22Rv1 (cell line): Measurements from ENCODE around the gene ASPSCR1.

Source experiments
- H3K27ac ChIP-seq: fragments of 450-650 bp; 2 replicates; pipeline ENCODE4 v1.5.1; 2017
- CTCF ChIP-seq: fragments of 450-650 bp; IDR thresholded peaks from 2 replicates; pipeline ENCODE4 v1.5.1; 2017; ENCODE audit warnings: mild to moderate bottlenecking
- ZFX ChIP-seq: fragments of 450-650 bp; IDR thresholded peaks from 2 replicates; pipeline ENCODE4 v1.6.1; 2017; ENCODE audit warnings: antibody characterized with exemption, borderline replicate concordance

Gene ASPSCR1

GRCh38 chr17:82028246-82028645, 50.8 kb downstream of the ASPSCR1 start:
- H3K27ac ChIP-seq, result no peak overlapping the region; the same call in 1 of the 2 replicates
- TF ChIP-seq ZFX (no peak), CTCF (no peak)

GRCh38 chr17:82028966-82029365, 51.5 kb downstream of the ASPSCR1 start:
- TF ChIP-seq ZFX (no peak), CTCF (no peak)
- H3K27ac ChIP-seq, result peak overlapping the region; percentile 97

- TF ChIP-seq ZFX, result no peak
- no peak for TF ChIP-seq CTCF
- H3K27ac ChIP-seq, result peak overlapping the region; percentile 97
Measured at GRCh38 chr17:82029391-82029790, 52.0 kb downstream of the ASPSCR1 start.

- peak overlapping the region; percentile 97 for H3K27ac ChIP-seq
Measured at GRCh38 chr17:82029990-82030469, 52.6 kb downstream of the ASPSCR1 start.

GRCh38 chr17:82030470-82031302, 53.3 kb downstream of the ASPSCR1 start:
- peak overlapping the region; percentile 97 for H3K27ac ChIP-seq
- no peak for TF ChIP-seq ZFX
- peak; percentile 88 for TF ChIP-seq CTCF

More at GRCh38 chr17:82029990-82030469, 52.6 kb downstream of the ASPSCR1 start:
- TF ChIP-seq ZFX (no peak), CTCF (no peak)

- TF ChIP-seq CTCF (no peak), ZFX (no peak)
- peak within 1 kb of the TSS; percentile 97 for H3K27ac ChIP-seq
Measured at GRCh38 chr17:82031303-82031884, 54.0 kb downstream of the ASPSCR1 start, which contains the start of gene RAC3. TSS of gene RAC3 (plus strand) at chr17:82031678. CDS start at chr17:82031762, 84 bp downstream.
